ENCODE data around the gene GPR173.
A peak's percentile ranks its signal among the peaks of the same experiment; 100 is the strongest.

Gene GPR173, protein sequence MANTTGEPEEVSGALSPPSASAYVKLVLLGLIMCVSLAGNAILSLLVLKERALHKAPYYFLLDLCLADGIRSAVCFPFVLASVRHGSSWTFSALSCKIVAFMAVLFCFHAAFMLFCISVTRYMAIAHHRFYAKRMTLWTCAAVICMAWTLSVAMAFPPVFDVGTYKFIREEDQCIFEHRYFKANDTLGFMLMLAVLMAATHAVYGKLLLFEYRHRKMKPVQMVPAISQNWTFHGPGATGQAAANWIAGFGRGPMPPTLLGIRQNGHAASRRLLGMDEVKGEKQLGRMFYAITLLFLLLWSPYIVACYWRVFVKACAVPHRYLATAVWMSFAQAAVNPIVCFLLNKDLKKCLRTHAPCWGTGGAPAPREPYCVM

GRCh38 chrX:53048169-53049126 lies at the start of gene GPR173:
GPR173 (plus strand) TSS chrX:53048789; CDS start chrX:53076622, 27,833 bp downstream.
- DNase-seq (ENCODE audit: low read depth), result peak; percentile 83

- no peak for DNase-seq (ENCODE audit: low read depth)
These were observed 48.0 kb upstream of the GPR173 start for GRCh38 chrX:53000447-53001135.

DNA sequence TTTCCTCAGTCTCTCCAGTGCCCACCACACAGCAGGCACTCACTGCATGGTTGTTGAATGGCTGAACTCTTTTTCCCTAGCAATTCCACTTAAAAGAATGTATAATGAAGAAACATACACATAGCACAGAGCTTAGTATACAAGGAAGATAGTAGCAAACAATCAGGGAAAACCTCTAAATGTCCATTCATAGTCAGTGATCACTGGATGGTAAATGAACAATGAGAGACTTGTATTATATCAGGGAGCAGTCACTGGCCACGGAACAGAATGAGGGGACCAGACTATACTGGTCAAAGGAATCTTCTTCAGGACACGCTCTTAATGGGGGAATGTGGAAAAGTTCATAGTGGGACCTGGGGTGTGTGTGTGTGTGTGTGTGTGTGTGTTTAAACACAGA lies 46.6 kb upstream of the GPR173 start:
- no peak for DNase-seq (ENCODE audit: low read depth)

DNA sequence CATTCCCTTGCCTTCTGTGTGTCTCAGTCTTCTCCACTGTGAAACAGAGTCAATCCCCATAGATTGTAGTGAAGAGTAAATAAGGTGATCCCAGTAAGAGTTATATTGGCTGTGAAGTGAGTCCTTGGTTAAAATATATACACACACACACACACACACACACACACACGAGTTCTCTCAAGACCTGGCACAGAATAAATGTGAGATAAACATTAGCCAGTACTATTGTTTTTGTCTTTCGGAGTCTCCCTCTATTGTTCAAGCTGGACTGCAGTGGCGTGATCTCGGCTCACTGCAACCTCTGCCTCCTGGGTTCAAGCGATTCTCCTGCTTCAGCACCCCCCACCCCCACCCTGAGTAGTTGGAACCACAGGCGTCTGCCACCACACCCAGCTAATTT lies 45.5 kb upstream of the GPR173 start:
- DNase-seq (ENCODE audit: low read depth), result no peak

- no peak for DNase-seq (ENCODE audit: low read depth)
These were observed 44.6 kb upstream of the GPR173 start for GRCh38 chrX:53004038-53004437.

DNA sequence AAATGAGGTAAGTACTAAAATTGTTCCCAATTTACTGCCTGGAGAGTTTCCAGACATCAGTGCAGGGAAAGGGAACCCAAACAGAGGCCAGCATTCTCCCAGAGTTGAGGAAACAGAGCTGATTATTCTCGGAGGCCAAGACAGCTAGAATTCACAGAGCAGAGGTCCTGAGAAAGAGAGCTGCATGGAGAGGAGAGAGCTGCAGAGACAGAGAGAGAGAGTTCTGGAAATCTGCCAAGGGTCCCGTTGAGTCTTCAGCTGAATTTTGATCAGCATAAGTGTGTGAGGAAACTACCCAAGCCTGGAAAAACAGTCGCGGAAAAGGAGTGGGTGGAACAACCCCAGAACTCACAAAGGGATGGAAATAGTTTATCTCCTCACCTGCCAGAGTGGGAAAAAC lies 43.8 kb upstream of the GPR173 start:
- no peak for DNase-seq (ENCODE audit: low read depth)

GRCh38 chrX:53005327-53005726 lies 43.3 kb upstream of the GPR173 start:
- DNase-seq (ENCODE audit: low read depth), result no peak

GRCh38 chrX:53009032-53009431 lies 39.6 kb upstream of the GPR173 start:
- no peak for DNase-seq (ENCODE audit: low read depth)

- DNase-seq (ENCODE audit: low read depth), result no peak
These were observed 35.3 kb upstream of the GPR173 start for GRCh38 chrX:53013291-53013690.

DNA sequence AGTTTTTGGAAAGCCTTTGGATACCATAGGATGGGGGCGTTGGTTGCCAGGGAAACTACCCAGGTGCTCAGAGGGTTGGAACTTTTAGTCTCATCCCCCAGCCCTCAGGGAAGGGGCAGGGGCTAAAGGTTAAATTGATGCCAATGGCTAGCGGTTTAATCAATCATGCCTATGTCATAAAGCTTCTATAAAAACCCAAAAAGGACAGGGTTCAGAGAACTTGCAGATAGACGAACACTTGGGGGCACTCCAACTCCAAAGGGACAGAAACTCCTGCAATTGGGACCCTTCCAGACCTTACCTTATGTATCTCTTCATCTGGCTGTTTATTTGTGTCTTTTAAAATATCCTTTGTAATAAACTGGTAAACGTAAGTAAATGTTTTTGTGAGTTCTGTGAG lies 30.0 kb upstream of the GPR173 start:
- no peak for DNase-seq (ENCODE audit: low read depth)

- no peak for DNase-seq (ENCODE audit: low read depth)
These were observed 26.2 kb upstream of the GPR173 start for GRCh38 chrX:53022381-53022780.

DNA sequence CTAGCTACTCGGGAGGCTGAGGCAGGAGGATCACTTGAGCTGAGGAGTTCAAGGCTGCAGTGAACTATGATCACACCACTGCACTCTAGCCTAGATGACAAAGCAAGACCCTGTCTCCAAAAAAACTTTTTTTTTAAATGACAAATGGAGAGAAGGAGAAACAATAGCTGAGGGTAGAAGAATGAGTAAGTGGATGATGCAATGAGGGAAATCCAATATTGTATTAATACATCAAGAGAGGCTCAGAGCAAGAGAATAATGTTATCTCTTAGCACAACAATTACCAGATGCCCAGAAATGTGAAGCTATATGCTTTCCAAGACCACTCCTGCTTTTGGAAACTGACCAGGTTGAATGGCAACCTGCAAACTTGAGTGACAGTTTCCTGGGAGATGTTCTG lies 19.9 kb upstream of the GPR173 start:
- no peak for DNase-seq (ENCODE audit: low read depth)

GRCh38 chrX:53031380-53031779 lies 17.2 kb upstream of the GPR173 start:
- no peak for DNase-seq (ENCODE audit: low read depth)

DNA sequence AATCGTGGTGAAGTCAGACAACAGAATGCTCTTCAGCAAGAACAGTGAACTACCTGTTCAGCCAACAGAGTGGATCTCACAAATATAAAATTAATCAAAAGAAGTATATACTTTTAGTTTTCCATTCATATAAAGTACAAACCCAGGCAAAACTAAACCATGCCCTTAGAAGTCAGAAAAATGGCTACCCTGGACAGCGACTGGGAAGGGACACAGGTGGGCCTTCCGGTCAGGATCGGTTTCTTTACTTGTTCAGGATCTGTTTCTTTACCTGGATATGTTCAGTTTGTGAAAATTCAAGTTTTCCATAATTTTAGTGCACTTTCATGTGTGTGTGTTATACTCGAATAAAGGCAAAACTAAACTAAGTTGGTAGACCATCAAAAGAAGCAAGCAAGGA lies 12.4 kb upstream of the GPR173 start:
- no peak for DNase-seq (ENCODE audit: low read depth)

DNA sequence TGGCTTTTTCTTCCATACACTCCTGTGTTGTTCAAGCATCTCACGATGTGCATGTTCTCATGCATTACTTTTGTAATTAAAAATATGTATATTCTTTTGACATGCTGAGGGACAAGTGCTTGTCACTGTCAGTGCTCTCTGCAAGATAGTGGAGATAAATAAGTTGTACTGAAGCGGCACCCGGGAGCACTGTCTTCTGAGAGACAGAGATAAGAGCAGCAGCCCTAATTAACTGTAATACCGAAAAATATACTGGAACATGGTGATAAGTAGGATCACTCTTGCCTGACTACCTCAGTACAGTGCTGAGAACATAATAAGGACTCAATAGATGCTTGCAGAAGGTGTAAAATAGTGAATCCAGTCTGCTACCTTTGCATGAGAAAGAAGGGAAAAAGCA lies 9.4 kb upstream of the GPR173 start:
- no peak for DNase-seq (ENCODE audit: low read depth)

- DNase-seq (ENCODE audit: low read depth), result no peak
These were observed 3.6 kb upstream of the GPR173 start for GRCh38 chrX:53044995-53045394.

DNA sequence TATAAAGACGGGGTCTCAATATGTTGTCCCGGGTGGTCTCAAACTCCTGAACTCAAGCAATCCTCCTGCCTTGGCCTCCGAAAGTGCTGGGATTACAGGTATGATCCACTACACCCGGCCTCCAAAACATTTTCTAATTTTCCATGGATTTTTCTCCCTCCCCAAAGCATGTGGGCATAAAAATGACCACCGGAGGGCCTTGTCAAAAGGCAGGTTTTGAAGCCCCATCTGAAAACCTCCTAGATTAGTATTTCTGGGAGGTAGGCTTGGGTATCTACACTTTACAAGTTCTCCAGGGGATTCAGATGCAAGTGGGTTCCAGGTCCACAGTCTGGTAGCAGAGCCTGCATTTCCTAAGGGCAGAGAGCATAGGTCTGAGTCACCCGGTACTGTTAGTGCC lies 1.4 kb upstream of the GPR173 start:
- no peak for DNase-seq (ENCODE audit: low read depth)

- no peak for DNase-seq (ENCODE audit: low read depth)
These were observed 533 bp downstream of the GPR173 start for GRCh38 chrX:53049127-53049517.

DNA sequence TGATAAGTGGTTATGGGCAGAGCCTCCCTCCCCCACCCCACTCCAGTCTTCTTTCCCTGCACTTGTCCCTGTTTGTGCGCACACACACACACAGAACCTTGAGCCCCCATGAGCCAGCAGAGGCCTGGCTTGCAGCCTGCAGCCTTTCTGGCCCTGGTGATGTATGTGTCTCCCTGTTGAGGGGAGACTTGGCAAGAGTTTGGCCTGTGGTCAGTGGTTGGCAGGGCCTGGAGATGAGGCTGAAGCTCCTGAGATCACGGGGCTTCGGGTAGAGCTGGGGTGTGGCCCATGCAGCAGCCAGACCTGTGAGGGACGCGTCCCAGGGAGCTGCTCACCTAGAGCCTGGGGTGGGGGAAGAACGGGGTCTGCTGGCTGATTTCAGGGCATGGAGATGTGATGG lies 2.3 kb downstream of the GPR173 start:
- DNase-seq (ENCODE audit: low read depth), result no peak

DNA sequence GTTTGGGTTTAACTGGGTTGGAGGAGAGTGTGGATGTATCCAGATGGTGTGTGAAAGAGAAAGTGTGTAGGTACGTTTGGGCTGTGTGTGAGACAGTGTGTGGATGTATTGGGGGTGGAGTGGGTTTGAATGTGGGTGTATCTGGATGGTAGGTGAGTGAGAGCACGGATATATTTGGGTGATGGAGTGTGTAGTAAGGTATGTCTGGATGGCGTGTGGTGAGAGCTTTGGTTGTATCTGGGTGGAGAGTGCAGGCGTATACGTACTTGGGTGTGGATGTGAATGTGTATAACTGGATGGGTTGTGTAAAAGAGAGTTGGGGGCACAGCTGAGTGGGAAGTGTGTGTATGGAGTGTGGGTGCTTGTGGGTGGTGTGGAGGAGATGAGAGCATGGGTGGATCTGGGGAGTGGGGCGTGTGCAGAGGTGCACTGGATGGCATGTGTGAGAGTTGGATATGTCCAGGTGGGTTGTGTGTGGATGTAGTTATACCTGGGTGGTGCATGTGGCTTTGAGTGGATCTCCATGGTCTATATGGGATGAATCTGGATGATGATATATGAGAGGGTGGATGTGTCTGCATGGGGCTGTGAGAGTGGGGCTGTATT lies 6.8 kb downstream of the GPR173 start:
- no peak for DNase-seq (ENCODE audit: low read depth)

DNA sequence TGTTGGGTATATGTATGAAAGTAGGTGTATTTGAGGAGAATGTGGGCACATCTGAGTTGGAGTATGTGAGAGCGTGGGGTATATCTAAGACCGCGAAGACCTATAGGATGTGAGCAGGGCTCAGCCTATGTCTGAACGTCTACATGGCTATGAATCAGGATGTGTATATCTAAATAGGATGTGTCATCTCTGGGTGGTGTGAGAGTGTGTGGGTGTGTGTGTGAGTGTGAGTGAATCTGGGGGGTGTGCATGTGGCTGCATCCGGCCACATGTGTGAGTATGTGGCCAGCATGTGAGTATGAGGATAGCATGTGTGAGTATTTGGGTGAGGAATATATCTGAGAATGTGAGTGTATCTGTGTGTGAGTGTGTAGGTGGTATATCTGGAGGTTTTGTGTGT lies 7.7 kb downstream of the GPR173 start:
- DNase-seq (ENCODE audit: low read depth), result no peak

- no peak for DNase-seq (ENCODE audit: low read depth)
These were observed 16.5 kb downstream of the GPR173 start for GRCh38 chrX:53065104-53065503.

All from fibroblast of gingiva (primary cell).